GM13976 (cell line): ENCODE data around the gene HELZ.
"Not testable (repeated sequence)": the region's sequence is repeated elsewhere in the genome, so short reads cannot be mapped to it uniquely, and the experiment has no call there.

Experiments used
- DNase-seq: peaks from one replicate; pipeline ENCODE4 v3.0.0; 2012; ENCODE audit warnings: low spot score
- in situ Hi-C: fragments of 300-500 bp; cut with MboI; formaldehyde crosslinking; loops from one replicate; pipeline ENCODE4 v1.12.0; 2022; ENCODE audit warnings: low sequenced_read_pairs, mixed read lengths, inconsistent platforms; ENCODE audit not compliant: unreplicated experiment
- TF ChIP-seq, protein P1 (sequence below): IDR thresholded peaks from 2 replicates; pipeline ENCODE4 v1.5.1; 2012; ENCODE audit warnings: borderline replicate concordance, mild to moderate bottlenecking; ENCODE audit not compliant: insufficient read depth; ENCODE audit errors: extremely low read depth, missing control alignments, control extremely low read depth

The HELZ gene

DNA sequence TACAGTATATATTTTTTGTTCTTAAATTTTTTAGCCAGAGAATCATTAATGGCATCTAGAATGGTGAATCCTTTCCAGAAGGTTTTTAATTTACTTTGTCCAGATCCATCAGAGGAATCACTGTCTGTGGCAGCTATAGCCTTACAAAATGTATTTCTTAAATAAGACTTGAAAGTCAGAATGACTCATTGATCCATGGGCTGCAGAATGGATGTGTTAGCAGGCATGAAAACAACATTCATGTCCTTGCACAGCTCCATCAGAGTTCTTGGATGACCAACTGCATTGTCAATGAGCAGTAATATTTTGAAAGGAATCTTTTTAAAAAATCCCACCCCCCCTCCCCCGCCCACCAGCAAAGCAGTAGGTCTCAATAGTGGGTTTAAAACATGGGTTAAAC is 149.2 kb downstream of the HELZ start:
- TF ChIP-seq, protein P1, sequence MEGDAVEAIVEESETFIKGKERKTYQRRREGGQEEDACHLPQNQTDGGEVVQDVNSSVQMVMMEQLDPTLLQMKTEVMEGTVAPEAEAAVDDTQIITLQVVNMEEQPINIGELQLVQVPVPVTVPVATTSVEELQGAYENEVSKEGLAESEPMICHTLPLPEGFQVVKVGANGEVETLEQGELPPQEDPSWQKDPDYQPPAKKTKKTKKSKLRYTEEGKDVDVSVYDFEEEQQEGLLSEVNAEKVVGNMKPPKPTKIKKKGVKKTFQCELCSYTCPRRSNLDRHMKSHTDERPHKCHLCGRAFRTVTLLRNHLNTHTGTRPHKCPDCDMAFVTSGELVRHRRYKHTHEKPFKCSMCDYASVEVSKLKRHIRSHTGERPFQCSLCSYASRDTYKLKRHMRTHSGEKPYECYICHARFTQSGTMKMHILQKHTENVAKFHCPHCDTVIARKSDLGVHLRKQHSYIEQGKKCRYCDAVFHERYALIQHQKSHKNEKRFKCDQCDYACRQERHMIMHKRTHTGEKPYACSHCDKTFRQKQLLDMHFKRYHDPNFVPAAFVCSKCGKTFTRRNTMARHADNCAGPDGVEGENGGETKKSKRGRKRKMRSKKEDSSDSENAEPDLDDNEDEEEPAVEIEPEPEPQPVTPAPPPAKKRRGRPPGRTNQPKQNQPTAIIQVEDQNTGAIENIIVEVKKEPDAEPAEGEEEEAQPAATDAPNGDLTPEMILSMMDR = no peak
- in situ Hi-C loops = no loop called here
- no peak for DNase-seq

DNA sequence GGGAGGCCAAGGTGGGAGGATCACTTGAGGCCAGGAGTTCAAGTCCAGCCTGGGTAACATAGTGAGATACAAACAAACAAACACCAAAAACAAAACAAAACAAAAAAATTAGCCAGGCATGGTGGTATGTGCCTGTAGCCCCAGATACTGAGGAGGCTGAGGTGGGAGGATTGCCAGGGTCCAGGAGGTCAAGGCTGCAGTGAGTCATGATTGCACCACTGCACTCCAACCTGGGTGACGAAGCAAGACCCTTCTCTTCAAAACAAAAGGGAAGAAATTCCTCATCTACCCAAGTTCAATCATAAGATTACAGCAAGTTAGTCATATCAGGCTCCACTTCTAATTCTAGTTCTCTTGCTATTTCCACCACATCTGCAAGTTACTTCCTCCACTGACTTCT is 149.7 kb downstream of the HELZ start:
- in situ Hi-C loops, DNase-seq: not testable (repeated sequence)

DNA sequence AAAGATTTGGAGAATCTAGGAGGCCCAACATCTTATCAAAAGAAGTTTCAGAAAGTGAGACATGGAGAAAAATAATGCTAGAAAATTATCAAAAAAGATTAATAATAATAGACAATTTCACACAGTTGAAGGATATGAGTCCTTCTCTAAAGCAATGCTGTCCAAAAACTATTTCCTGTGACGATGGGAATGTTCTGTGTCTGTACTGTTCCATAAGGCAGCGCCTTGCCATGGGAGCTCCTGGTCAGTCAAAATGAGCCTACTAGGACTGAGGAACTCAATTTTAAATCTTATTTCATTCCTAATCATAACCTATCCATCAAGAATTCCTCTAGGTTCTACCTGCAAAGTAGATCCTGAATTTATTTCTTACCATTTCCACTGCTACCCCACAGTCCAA is 151.6 kb downstream of the HELZ start:
- TF ChIP-seq, protein P1 = no peak
- in situ Hi-C loops = no loop called here
- no peak for DNase-seq

DNA sequence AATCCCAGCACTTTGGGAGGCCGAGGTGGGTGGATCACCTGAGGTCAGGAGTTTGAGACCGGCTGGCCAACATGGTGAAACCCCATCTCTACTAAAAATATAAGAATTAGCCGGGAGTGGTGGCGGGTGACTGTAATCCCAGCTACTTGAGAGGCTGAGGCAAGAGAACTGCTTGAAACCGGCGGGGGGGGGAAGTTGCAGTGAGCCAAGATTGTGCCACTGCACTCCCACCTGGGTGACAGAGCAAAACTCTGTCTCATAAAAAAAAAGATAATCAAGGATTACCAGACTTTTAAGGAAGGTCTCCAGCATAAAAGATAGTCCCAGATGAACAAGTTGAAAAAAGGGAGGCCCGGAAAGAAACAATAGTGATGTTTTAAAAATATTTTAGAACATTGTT is 152.3 kb downstream of the HELZ start:
- DNase-seq, in situ Hi-C loops: not testable (repeated sequence)

DNA sequence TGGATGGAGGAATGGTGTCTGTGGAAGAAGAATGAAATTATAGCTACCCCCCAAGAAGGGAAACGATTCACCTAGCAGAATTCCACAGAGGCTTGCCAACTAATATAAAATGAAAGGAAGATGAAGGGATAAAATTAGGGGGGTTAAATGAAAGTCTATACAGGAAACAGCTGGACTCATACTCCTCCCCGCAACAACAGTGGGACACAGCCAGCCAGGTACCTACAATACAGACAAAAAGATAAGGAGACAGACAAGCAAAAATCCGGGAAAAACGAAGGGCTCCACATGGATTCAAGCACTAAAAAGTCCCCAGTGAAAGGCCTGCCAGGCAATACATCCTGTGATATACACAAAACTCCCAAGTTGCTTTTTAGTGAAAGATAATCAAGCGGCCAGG is 152.7 kb downstream of the HELZ start:
- TF ChIP-seq, protein P1 = no peak
- in situ Hi-C loops = no loop called here
- no peak for DNase-seq

DNA sequence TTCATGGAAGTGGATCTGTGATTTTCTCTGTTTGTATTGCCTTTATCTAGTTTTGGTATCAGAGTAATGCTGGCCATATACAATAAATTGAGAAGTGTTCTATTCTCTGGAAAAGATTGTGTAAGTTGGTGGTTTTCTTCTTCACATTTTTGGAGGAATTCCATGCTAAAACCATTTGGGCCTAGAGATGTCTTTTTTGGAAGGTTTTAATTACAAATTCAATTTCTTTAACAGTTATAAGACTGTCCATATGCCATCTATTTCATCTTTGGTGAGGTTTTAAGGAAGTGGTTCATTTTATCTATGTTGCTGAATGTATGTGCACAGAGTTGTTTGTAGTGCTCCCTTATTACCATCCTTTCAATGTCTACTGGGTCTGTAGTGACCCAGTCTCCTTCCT is 154.7 kb downstream of the HELZ start:
- no peak for DNase-seq
- in situ Hi-C loops = no loop called here
- TF ChIP-seq, protein P1 = no peak

DNA sequence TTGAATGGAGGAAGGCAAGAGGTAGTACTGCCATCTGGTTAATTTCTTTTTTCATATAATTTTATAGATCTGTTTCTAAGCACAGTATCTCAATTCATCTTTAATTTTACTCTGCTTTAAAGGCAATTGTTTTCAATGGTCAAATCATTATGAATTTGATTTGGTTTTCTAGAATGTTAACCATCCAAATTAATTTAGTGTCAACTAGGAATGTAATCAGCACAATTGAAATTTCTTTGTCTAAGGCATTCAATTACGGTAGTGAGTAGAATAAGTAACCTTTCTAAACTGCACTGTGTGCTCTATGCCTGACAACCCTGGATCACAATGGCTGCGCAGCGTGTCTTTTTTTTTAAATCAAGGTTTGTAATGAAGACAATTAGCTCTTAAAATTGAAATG is 156.4 kb downstream of the HELZ start:
- in situ Hi-C loops = no loop called here
- TF ChIP-seq, protein P1 = no peak
- DNase-seq = no peak

DNA sequence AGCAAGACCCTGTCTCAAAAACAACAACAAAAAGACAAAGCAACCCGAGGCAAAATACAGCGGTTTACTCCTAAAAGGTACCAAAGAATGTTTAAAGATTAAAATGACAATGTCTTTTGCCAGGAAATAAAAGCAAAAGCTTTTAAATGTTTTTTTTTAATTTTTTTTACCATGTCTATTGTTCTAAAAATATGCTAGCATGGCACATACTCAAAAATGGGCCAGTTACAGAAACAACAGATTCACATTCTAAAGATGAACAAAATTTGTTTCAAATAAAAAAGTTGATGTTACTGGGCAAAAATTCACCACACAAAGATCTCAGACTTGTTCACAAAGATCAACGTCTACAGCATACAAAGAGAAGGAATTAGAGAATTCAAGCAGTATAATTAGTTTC is 159.6 kb downstream of the HELZ start:
- in situ Hi-C loops = no loop called here
- DNase-seq = no peak
- TF ChIP-seq, protein P1 = no peak
